DMS114 treated with DMSO at 0.1 percent for 48 hours (cell line): ENCODE data around the gene SLC24A3.

Source experiments
- DNase-seq: peaks from one replicate; lab custom pipeline; 2025; ENCODE audit not compliant: unreplicated experiment; lab: John Stamatoyannopoulos, UW

SLC24A3 gene

GRCh38 chr20:19451231-19451922 is 238.9 kb downstream of the SLC24A3 start:
- DNase-seq, result no peak

- no peak for DNase-seq
These were observed 239.5 kb downstream of the SLC24A3 start for GRCh38 chr20:19451923-19452295.

GRCh38 chr20:19453410-19453809 is 241.0 kb downstream of the SLC24A3 start:
- DNase-seq, result no peak

- no peak for DNase-seq
These were observed 241.4 kb downstream of the SLC24A3 start for GRCh38 chr20:19453862-19454261.

- DNase-seq, result no peak
These were observed 244.4 kb downstream of the SLC24A3 start for GRCh38 chr20:19456595-19457395.

- DNase-seq, result no peak
These were observed 245.2 kb downstream of the SLC24A3 start for GRCh38 chr20:19457611-19458010.

- no peak for DNase-seq
These were observed 247.9 kb downstream of the SLC24A3 start for GRCh38 chr20:19460386-19460785.

GRCh38 chr20:19462491-19462890 is 250.0 kb downstream of the SLC24A3 start:
- no peak for DNase-seq

GRCh38 chr20:19463597-19463996 is 251.2 kb downstream of the SLC24A3 start:
- no peak for DNase-seq

- no peak for DNase-seq
These were observed 253.1 kb downstream of the SLC24A3 start for GRCh38 chr20:19465536-19465935.

- DNase-seq, result no peak
These were observed 253.9 kb downstream of the SLC24A3 start for GRCh38 chr20:19466206-19466928.

GRCh38 chr20:19473216-19473921 is 260.9 kb downstream of the SLC24A3 start:
- DNase-seq, result no peak

- DNase-seq, result no peak
These were observed 261.5 kb downstream of the SLC24A3 start for GRCh38 chr20:19473922-19474286.

GRCh38 chr20:19478320-19478895 is 266.0 kb downstream of the SLC24A3 start:
- no peak for DNase-seq

GRCh38 chr20:19482726-19483125 is 270.3 kb downstream of the SLC24A3 start:
- DNase-seq, result no peak

- DNase-seq, result no peak
These were observed 270.9 kb downstream of the SLC24A3 start for GRCh38 chr20:19483309-19483708.

GRCh38 chr20:19486446-19486845 is 274.0 kb downstream of the SLC24A3 start:
- DNase-seq, result no peak

- no peak for DNase-seq
These were observed 275.0 kb downstream of the SLC24A3 start for GRCh38 chr20:19487420-19487819.

- DNase-seq, result no peak
These were observed 278.8 kb downstream of the SLC24A3 start for GRCh38 chr20:19491241-19491640.

GRCh38 chr20:19492116-19492515 is 279.7 kb downstream of the SLC24A3 start:
- no peak for DNase-seq
